Hematopoietic multipotent progenitor cell treated with erythropoietin and hydrocortisone succinate and interleukin-3 and kit ligand, for 8 days (in vitro differentiated cells): ENCODE data around the gene CSGALNACT2.

Experiments
- DNase-seq: peaks from one replicate; pipeline ENCODE4 v3.0.0-alpha.2; 2015

Gene CSGALNACT2

GRCh38 chr10:43230909-43231522 lies 92.8 kb downstream of the CSGALNACT2 start:
- no peak for DNase-seq

- DNase-seq, result peak; percentile 7
Measured at GRCh38 chr10:43231523-43232078, 93.4 kb downstream of the CSGALNACT2 start.

GRCh38 chr10:43233601-43234430 lies 95.6 kb downstream of the CSGALNACT2 start:
- no peak for DNase-seq

- no peak for DNase-seq
Measured at GRCh38 chr10:43234471-43235041, 96.3 kb downstream of the CSGALNACT2 start.
